ENCODE data around the gene TRAFD1.

GRCh38 chr12:112116232-112117060 lies 8.9 kb upstream of the TRAFD1 start:
- no peak for TF ChIP-seq CTCF (IDR thresholded peaks at IDR 0.05; ENCODE audit: low read depth, low read length)
- TF ChIP-seq POLR2A (IDR thresholded peaks at IDR 0.05; ENCODE audit: extremely low read depth, insufficient read length), result peak; percentile 84
- TF ChIP-seq MAX (IDR thresholded peaks at IDR 0.05; ENCODE audit: low read depth, low read length), result no peak
- TF ChIP-seq MYC (IDR thresholded peaks at IDR 0.05; ENCODE audit: low read depth, low read length), result 0 out of 2 replicates have a peak, but pooled peaks have one; percentile 53
